ENCODE data around the gene APLF.

GRCh38 chr2:68612765-68613519, 145.6 kb downstream of the APLF start:
- TF ChIP-seq EZH2 (IDR thresholded peaks at IDR 0.05; ENCODE audit: borderline replicate concordance, low read depth, low read length, poor library complexity, severe bottlenecking), result no peak
- TF ChIP-seq, protein P1, sequence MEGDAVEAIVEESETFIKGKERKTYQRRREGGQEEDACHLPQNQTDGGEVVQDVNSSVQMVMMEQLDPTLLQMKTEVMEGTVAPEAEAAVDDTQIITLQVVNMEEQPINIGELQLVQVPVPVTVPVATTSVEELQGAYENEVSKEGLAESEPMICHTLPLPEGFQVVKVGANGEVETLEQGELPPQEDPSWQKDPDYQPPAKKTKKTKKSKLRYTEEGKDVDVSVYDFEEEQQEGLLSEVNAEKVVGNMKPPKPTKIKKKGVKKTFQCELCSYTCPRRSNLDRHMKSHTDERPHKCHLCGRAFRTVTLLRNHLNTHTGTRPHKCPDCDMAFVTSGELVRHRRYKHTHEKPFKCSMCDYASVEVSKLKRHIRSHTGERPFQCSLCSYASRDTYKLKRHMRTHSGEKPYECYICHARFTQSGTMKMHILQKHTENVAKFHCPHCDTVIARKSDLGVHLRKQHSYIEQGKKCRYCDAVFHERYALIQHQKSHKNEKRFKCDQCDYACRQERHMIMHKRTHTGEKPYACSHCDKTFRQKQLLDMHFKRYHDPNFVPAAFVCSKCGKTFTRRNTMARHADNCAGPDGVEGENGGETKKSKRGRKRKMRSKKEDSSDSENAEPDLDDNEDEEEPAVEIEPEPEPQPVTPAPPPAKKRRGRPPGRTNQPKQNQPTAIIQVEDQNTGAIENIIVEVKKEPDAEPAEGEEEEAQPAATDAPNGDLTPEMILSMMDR (conservative IDR thresholded peaks at IDR 0.05; ENCODE audit: low read depth, low read length), result no peak
